HG03108 (cell line): ENCODE measurements around the gene HMCES.
A peak's percentile ranks its signal among the peaks of the same experiment; 100 is the strongest.

ENCODE experiments used
- ATAC-seq: cut with Tn5 transposase; IDR thresholded peaks from one replicate; pipeline ENCODE4 v1.9.1; 2021; ENCODE audit warnings: moderate library complexity; ENCODE audit not compliant: unreplicated experiment

HMCES gene

GRCh38 chr3:129278439-129278965 is at the start of gene HMCES:
TSS of gene HMCES (plus strand) at chr3:129278870. CDS start at chr3:129279733, 863 bp downstream.
- ATAC-seq, result peak; percentile 45

GRCh38 chr3:129228891-129229585 is 49.6 kb upstream of the HMCES start:
- ATAC-seq, result no peak

GRCh38 chr3:129230311-129231019 is 48.2 kb upstream of the HMCES start:
- no peak for ATAC-seq

GRCh38 chr3:129231331-129232119 is 47.1 kb upstream of the HMCES start:
- ATAC-seq, result no peak

GRCh38 chr3:129233538-129233937 is 45.1 kb upstream of the HMCES start:
- ATAC-seq, result peak; percentile 94

- no peak for ATAC-seq
These were observed 44.2 kb upstream of the HMCES start for GRCh38 chr3:129234441-129234840.

GRCh38 chr3:129235344-129235917 is 43.2 kb upstream of the HMCES start:
- ATAC-seq, result no peak

- no peak for ATAC-seq
These were observed 39.5 kb upstream of the HMCES start for GRCh38 chr3:129238945-129239705.

- no peak for ATAC-seq
These were observed 38.7 kb upstream of the HMCES start for GRCh38 chr3:129239991-129240390.

- no peak for ATAC-seq
These were observed 38.2 kb upstream of the HMCES start for GRCh38 chr3:129240436-129240835.

- no peak for ATAC-seq
These were observed 33.5 kb upstream of the HMCES start for GRCh38 chr3:129245141-129245540.

GRCh38 chr3:129245641-129246306 is 32.9 kb upstream of the HMCES start:
- ATAC-seq, result peak; percentile 43

GRCh38 chr3:129246636-129247035 is 32.0 kb upstream of the HMCES start:
- no peak for ATAC-seq

- no peak for ATAC-seq
These were observed 30.2 kb upstream of the HMCES start for GRCh38 chr3:129248286-129248979.

- peak; percentile 83 for ATAC-seq
These were observed 29.2 kb upstream of the HMCES start, which contains the start of gene COPG1 for GRCh38 chr3:129249284-129250065. TSS of gene COPG1 (plus strand) at chr3:129249606. CDS start at chr3:129249710, 104 bp downstream.

GRCh38 chr3:129252748-129253147 is 25.9 kb upstream of the HMCES start:
- ATAC-seq, result no peak

- ATAC-seq, result no peak
These were observed 24.0 kb upstream of the HMCES start for GRCh38 chr3:129254536-129255230.

- no peak for ATAC-seq
These were observed 22.4 kb upstream of the HMCES start for GRCh38 chr3:129256270-129256669.
